SW480 (cell line): ENCODE results near the gene PROK2.

ENCODE experiments used
- DNase-seq: peaks from one replicate; pipeline ENCODE4 v3.0.0-alpha.2; 2016; ENCODE audit warnings: low spot score

Gene PROK2

DNA sequence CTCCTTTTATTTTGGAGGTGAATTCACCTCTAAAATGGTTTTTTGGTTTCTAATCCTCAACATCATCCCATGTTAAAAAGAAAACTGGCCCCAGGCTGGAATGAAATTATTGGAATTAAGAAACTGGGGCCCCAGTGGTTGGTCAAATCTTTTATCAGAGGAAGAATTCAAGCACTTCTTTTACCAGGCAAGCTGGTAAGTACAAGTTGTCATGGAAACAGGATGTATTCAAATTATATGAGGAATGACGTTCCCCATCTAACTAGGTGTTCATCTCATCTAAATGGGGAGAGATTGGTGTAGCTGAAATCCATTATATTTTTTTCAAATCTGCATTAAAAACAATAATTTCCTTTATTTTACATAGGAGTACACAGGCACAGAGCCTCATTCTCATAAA, 50.1 kb downstream of the PROK2 start:
- DNase-seq: no peak

DNA sequence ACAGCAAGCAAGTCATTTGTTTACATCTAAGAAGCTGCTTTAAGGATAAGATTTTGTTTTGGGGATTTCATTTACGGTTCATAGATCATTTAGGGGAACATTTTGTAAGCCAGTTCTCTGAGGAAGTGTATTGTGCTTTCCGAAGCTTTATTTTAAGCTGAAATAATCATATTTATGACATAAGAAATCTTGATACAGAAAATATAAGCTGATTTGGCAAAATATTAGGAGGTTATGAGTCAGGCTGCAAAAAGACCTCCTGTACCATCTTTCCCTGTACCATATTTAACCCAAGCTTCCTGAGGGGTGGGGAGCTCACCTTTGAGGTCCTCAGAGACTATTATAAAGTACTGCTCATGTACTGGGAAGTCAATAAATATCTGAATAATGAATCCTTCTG, 51.6 kb downstream of the PROK2 start:
- no peak for DNase-seq

GRCh38 chr3:71732637-71733036, 52.3 kb downstream of the PROK2 start:
- DNase-seq: no peak

- DNase-seq: no peak
Measured at GRCh38 chr3:71728632-71729342, 56.2 kb downstream of the PROK2 start.

DNA sequence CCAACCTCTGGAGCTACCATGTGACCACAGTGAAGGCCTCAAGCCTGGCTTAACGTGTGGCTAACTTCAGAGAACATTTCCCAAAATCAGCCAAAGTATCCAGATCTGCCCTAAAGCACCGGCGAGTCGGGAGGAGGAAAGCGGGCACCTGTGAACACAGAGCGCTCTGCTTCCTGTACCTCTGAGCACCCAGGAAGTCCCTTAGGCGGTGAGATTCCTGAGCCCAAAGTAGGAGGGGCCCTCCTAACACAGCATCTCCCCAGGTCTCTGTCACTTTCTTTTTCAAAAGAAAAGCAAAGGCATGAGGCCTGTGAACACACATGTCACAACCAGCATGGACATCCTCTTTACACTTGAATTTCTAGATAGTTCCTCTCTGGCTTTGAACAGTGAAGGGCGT, 58.8 kb downstream of the PROK2 start:
- DNase-seq: no peak

- DNase-seq: no peak
Measured at GRCh38 chr3:71725271-71725991, 59.5 kb downstream of the PROK2 start, which contains the start of gene EIF4E3. EIF4E3 (minus strand) TSS chr3:71725402; CDS start chr3:71725367, 35 bp downstream.

DNA sequence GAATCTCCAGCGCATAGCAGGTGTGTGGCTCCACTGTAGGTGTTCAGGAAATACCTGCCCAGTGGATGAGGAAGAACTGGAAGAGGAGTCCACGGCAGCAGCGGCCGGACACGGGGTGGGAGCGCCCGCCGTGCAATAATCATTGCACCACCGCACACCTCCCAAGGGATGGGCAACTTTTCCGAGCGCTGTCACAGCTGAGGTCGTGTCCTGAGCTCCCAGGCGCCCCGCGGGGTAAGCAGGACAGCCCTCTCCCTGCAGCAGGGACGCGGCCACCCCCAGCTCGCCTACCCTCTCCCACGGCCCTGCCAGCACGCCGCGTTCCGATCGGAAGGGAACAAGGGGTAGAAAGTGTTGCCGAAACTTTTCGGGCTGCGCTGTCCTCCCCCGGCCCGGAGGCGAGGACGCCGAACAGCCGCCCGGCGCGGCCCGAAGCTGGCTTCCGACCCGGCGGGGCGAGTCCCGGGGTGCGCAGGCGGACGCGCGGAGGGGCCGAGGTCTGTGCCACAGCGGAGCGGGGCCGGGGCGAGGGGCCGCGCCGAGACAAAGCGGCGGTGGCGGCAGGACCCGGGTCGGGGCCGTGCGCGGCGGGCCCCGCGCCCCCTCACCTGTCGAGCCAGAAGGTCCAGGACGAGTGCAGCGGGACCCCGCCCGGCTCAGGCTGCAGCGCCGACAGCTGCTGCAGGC, 60.2 kb downstream of the PROK2 start:
- peak; percentile 40 for DNase-seq

DNA sequence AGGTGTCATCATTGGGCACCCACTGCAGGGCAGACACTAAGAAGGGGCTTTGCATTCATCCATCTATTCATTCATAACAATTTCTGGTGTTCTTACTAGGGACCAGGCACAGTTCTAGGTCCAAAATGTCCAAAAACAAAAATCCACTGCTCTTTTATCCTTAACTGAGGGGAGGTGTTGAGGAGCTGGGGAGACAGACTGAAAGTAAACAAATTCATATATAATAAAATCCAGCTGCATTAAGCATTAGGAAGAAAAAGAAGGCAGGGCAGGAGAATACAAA, 60.8 kb downstream of the PROK2 start:
- DNase-seq: no peak

GRCh38 chr3:71723452-71724170, 61.3 kb downstream of the PROK2 start:
- no peak for DNase-seq

DNA sequence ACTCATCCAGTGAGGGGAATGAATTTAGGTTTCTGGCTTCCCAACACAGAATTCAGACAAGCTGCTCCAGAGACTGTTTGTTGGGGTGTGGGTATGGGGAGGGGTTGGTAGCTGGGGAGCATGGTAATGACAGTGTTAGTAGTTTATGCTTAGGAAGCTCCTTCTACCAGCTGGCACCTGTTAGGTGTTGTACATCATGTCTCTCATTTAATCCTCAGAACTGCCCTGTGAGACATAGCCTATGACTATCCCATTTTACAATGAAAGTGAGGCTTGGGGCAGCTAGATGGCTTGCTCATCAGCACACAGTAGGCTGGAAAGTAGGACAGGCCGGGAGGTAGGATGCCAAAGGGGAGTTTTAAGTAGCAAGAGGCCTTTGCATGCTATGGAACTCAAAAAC, 62.3 kb downstream of the PROK2 start:
- DNase-seq: no peak
